Activated naive CD8-positive, alpha-beta T cell (primary cell): Measurements from ENCODE around the gene AARSD1.
"Not testable (repeated sequence)": the region's sequence is repeated elsewhere in the genome, so short reads cannot be mapped to it uniquely, and the experiment has no call there.

Experiments
- H3K27ac Mint-ChIP-seq: one replicate; pipeline ENCODE4 v1.8.0; 2021; ENCODE audit warnings: mixed read lengths
- H3K27me3 Mint-ChIP-seq: one replicate; pipeline ENCODE4 v1.8.0; 2021; ENCODE audit warnings: mixed read lengths
- H3K36me3 Mint-ChIP-seq: one replicate; pipeline ENCODE4 v1.8.0; 2021; ENCODE audit warnings: mixed read lengths
- H3K4me1 Mint-ChIP-seq: one replicate; pipeline ENCODE4 v1.8.0; 2021; ENCODE audit warnings: low read depth, mixed read lengths
- H3K4me3 Mint-ChIP-seq: one replicate; pipeline ENCODE4 v1.8.0; 2021; ENCODE audit warnings: mild to moderate bottlenecking, mixed read lengths
- H3K9me3 Mint-ChIP-seq: one replicate; pipeline ENCODE4 v1.8.0; 2021; ENCODE audit warnings: low read depth, mixed read lengths

The AARSD1 gene

DNA sequence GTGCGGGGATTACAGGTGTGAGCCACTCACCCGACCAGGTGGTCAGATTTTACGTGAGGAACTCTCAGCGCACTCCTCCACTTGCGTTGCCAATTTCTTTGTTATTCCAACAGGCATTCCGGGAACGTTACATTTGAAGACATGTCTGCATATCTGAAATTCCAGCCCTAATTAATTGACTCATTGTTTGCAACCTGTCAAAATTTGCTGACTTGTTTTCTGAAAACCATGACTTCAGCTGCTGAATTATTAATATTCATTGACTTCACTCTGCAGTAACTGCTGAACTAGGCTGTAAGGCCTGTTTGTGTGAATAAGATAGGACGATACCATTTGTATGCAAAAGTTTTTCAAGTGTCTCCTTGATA is 47.0 kb downstream of the AARSD1 start:
- Mint-ChIP-seq H3K27me3 (peaks cover 3% of the 10 kb centered on the region), H3K4me3 (no peak overlapping the region), H3K36me3 (no peaks in the 10 kb centered on the region), H3K4me1 (no peaks in the 10 kb centered on the region), H3K27ac (no peak overlapping the region), H3K9me3 (no peaks in the 10 kb centered on the region)

DNA sequence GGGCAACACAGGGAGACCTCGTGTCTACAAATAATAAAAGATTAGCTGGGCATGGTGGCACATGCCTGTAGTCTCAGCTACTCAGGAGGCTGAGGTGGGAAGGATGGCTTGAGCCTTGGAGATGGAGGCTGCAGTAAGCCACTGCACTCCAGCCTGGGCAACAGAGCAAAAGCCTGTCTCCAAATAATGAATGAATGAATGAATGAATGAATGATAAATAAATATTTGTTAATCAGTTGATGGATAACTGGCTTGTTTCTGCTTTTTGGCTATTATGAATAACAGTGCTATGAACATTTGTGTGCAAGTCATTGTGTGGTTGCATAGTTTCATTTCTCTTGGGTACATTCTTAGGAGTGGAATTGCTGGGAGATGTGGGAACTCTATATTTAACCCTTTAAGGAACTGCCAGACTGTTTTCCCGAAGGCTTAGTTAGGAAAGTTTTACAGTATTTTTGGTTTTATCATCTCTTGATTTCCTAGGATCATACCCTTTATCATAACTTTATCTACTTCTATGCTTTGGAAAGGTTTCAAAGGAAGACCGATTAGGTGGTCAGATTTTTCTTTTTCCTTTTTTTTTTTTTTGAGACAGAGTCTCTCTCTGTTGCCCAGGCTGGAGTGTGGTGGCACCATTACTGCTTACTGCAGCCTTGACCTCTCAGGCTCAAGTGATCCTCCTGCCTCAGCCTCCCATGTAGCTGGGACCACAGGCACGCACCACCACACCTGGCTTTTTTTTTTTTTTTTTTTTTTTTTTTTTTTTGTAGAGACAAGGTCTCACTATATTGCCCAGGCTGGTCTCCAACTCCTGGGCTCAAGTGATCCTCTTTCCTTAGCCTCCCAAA is 47.6 kb downstream of the AARSD1 start:
- not testable (repeated sequence) for H3K27ac Mint-ChIP-seq, H3K4me1 Mint-ChIP-seq, H3K36me3 Mint-ChIP-seq, H3K9me3 Mint-ChIP-seq, H3K4me3 Mint-ChIP-seq, H3K27me3 Mint-ChIP-seq

DNA sequence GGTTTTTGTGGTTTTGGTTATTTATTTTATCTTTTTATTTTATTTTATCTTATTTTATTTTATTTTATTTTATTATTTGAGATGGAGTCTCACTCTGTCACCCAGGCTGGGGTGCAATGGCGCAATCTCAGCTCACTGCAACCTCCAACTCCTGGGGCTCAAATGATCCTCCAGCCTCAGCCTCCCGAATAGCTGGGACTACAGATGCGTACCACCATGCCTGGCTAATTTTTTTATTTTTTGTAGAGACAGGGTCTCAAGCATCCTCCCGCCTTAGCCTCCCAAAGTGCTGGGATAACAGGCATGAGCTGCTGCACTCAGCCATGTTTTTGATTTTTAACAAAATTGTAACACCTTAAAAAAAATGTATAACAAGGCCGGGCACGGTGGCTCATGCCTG is 49.0 kb downstream of the AARSD1 start:
- not testable (repeated sequence) for H3K27ac Mint-ChIP-seq, H3K4me3 Mint-ChIP-seq, H3K36me3 Mint-ChIP-seq, H3K27me3 Mint-ChIP-seq, H3K4me1 Mint-ChIP-seq, H3K9me3 Mint-ChIP-seq

GRCh38 chr17:42913981-42914617 is 50.2 kb downstream of the AARSD1 start:
- H3K4me1 Mint-ChIP-seq, result no peaks in the 10 kb centered on the region
- H3K4me3 Mint-ChIP-seq, result no peak overlapping the region
- H3K36me3 Mint-ChIP-seq, result no peaks in the 10 kb centered on the region
- H3K27me3 Mint-ChIP-seq, result no peaks in the 10 kb centered on the region
- H3K9me3 Mint-ChIP-seq, result no peaks in the 10 kb centered on the region
- H3K27ac Mint-ChIP-seq, result no peak overlapping the region

DNA sequence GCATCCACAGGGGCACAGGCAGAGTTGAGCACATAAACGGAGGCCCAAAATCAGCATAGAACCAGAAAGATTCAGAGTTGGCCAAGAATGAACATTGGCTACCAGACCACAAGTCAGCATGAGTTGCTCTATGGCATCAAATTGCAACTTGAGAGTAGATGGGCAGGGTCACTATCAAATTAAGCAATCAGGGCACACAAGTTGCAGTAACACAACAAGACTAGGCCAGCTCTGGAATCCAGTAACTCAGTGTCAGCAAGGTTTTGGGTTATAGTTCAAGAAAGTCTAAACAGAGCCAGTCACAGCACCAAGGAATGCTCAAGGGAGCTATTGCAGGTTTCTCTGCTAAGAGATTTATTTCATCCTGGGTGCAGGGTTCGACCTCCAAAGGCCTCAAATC is 50.7 kb downstream of the AARSD1 start:
- H3K36me3 Mint-ChIP-seq, result no peaks in the 10 kb centered on the region

GRCh38 chr17:42908872-42909700 is 55.2 kb downstream of the AARSD1 start:
- Mint-ChIP-seq H3K27me3 (no peaks in the 10 kb centered on the region), H3K27ac (no peak overlapping the region), H3K4me1 (no peaks in the 10 kb centered on the region), H3K36me3 (no peaks in the 10 kb centered on the region), H3K9me3 (no peaks in the 10 kb centered on the region), H3K4me3 (no peak overlapping the region)

More for the DNA sequence above, 50.7 kb downstream of the AARSD1 start:
- Mint-ChIP-seq H3K4me3 (no peak overlapping the region), H3K9me3 (no peaks in the 10 kb centered on the region), H3K27me3 (no peaks in the 10 kb centered on the region), H3K27ac (no peak overlapping the region), H3K4me1 (no peaks in the 10 kb centered on the region)

- Mint-ChIP-seq H3K9me3 (no peaks in the 10 kb centered on the region), H3K36me3 (no peaks in the 10 kb centered on the region), H3K4me3 (no peak overlapping the region), H3K27ac (no peak overlapping the region), H3K4me1 (no peaks in the 10 kb centered on the region), H3K27me3 (no peaks in the 10 kb centered on the region)
These were observed 57.3 kb downstream of the AARSD1 start for GRCh38 chr17:42906772-42907446.

GRCh38 chr17:42904110-42904469 is 60.2 kb downstream of the AARSD1 start:
- H3K9me3 Mint-ChIP-seq, result no peaks in the 10 kb centered on the region
- H3K27me3 Mint-ChIP-seq, result no peaks in the 10 kb centered on the region
- H3K27ac Mint-ChIP-seq, result no peak overlapping the region
- no peaks in the 10 kb centered on the region for H3K36me3 Mint-ChIP-seq
- no peaks in the 10 kb centered on the region for H3K4me1 Mint-ChIP-seq
- H3K4me3 Mint-ChIP-seq, result no peak overlapping the region

DNA sequence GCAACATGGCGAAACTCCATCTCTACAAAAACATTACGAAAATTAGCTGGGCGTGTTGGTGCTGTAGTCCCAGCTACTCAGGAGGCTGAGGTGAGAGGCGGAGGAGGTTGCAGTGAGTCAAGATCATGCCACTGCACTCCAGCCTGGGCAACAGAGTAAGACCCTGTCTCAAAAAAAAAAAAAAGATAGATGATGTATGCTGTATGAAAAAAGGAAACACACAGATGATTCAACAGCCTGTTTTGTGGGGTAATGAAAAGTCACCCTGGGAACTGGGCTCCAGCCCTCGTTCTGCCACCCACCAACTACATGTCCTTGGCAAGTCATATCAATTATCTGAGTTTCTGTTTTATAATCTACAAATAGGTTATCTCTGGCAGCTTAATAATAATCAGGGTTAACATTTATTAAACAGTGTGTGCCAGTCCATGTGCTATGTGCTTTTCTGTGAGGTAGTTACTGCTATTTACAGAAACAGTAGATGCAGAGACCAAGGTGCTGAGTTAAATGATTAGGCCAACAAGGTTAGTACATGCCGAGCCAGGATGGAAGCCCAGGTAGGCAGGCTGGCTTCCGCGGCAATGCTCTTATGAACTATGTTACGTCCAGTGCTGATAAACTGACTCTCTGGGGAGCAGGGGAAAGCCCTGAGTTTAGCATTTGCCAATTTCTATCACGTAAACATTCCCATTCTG is 62.6 kb downstream of the AARSD1 start:
- Mint-ChIP-seq H3K27ac (no peak overlapping the region), H3K4me1 (no peaks in the 10 kb centered on the region), H3K36me3 (no peaks in the 10 kb centered on the region), H3K4me3 (no peak overlapping the region), H3K9me3 (no peaks in the 10 kb centered on the region), H3K27me3 (no peaks in the 10 kb centered on the region)
